Stimulated activated CD4-positive, alpha-beta T cell treated with anti-CD3 and anti-CD28 coated beads, Interleukin-4, amount 100 ng/mL, for 1 hour (primary cell): ENCODE data around the gene KDM4C.

Experiments
- DNase-seq: peaks from one replicate; pipeline ENCODE4 v3.0.0-alpha.2; 2020

Gene KDM4C

GRCh38 chr9:7067169-7067568, 309.4 kb downstream of the KDM4C start:
- no peak for DNase-seq

GRCh38 chr9:7071916-7072315, 314.1 kb downstream of the KDM4C start:
- no peak for DNase-seq

- DNase-seq, result no peak
Observed at GRCh38 chr9:7073706-7074105, 315.9 kb downstream of the KDM4C start.

GRCh38 chr9:7075154-7075553, 317.4 kb downstream of the KDM4C start:
- DNase-seq, result no peak

- no peak for DNase-seq
Observed at GRCh38 chr9:7079051-7079450, 321.3 kb downstream of the KDM4C start.

- no peak for DNase-seq
Observed at GRCh38 chr9:7081065-7081600, 323.4 kb downstream of the KDM4C start.

GRCh38 chr9:7083192-7083591, 325.4 kb downstream of the KDM4C start:
- no peak for DNase-seq

- no peak for DNase-seq
Observed at GRCh38 chr9:7085357-7085756, 327.6 kb downstream of the KDM4C start.

- DNase-seq, result no peak
Observed at GRCh38 chr9:7086389-7086788, 328.6 kb downstream of the KDM4C start.

- DNase-seq, result no peak
Observed at GRCh38 chr9:7088611-7089010, 330.8 kb downstream of the KDM4C start.

- DNase-seq, result no peak
Observed at GRCh38 chr9:7089406-7090193, 331.8 kb downstream of the KDM4C start.

- no peak for DNase-seq
Observed at GRCh38 chr9:7093040-7093439, 335.3 kb downstream of the KDM4C start.

GRCh38 chr9:7094052-7094451, 336.3 kb downstream of the KDM4C start:
- DNase-seq, result no peak

- no peak for DNase-seq
Observed at GRCh38 chr9:7094576-7094975, 336.8 kb downstream of the KDM4C start.

- DNase-seq, result no peak
Observed at GRCh38 chr9:7095058-7095457, 337.3 kb downstream of the KDM4C start.

GRCh38 chr9:7097040-7097715, 339.4 kb downstream of the KDM4C start:
- no peak for DNase-seq

GRCh38 chr9:7097785-7098752, 340.3 kb downstream of the KDM4C start:
- no peak for DNase-seq

- no peak for DNase-seq
Observed at GRCh38 chr9:7103367-7103766, 345.6 kb downstream of the KDM4C start.

- no peak for DNase-seq
Observed at GRCh38 chr9:7103771-7104170, 346.0 kb downstream of the KDM4C start.

- no peak for DNase-seq
Observed at GRCh38 chr9:7104625-7105024, 346.9 kb downstream of the KDM4C start.

- DNase-seq, result no peak
Observed at GRCh38 chr9:7105095-7105494, 347.3 kb downstream of the KDM4C start.

- DNase-seq, result no peak
Observed at GRCh38 chr9:7108936-7109335, 351.2 kb downstream of the KDM4C start.

GRCh38 chr9:7111413-7111812, 353.6 kb downstream of the KDM4C start:
- no peak for DNase-seq
